PC-3 (cell line): ENCODE data around the gene SPRR2E. TPM values are rescaled to one million over a fixed set of nuclear protein-coding genes. Genes with fewer than 3 reads are reported as not detected.
"Not testable (repeated sequence)": the region's sequence is repeated elsewhere in the genome, so short reads cannot be mapped to it uniquely, and the experiment has no call there.

Experiments
- ATAC-seq: fragments of 200-7000 bp; cut with Tn5 transposase; 2 replicates; pipeline ENCODE4 v1.9.1; 2020; ENCODE audit warnings: mild to moderate bottlenecking, moderate library complexity
- BruUV-seq: library from RNA; stranded (reverse); fragments of 400-500 nt; replicated peaks from 2 replicates; lab custom pipeline; 2021; lab: Mats Ljungman, UMichigan
- CTCF ChIA-PET: fragments of 300-600 bp; sonication (Branson Sonifier 250); formaldehyde crosslinking; loops from one replicate; lab custom pipeline; 2022; ENCODE audit warnings: antibody characterized with exemption; lab: Charles Lee
- POLR2A ChIA-PET: fragments of 300-600 bp; sonication (Branson Sonifier 250); formaldehyde crosslinking; loops from one replicate; lab custom pipeline; 2022; ENCODE audit warnings: antibody characterized with exemption; ENCODE audit not compliant: unreplicated experiment; lab: Charles Lee
- DNase-seq: peaks from one replicate; pipeline ENCODE4 v3.0.0-alpha.2; 2015
- H2AFZ ChIP-seq: fragments of 300-600 bp; sonication (generic); 2 replicates; pipeline ENCODE4 v1.6.0; 2016; ENCODE audit warnings: antibody characterized with exemption, low read length
- H3F3A ChIP-seq: fragments of 300-600 bp; sonication (generic); one replicate; pipeline ENCODE4 v1.6.0; 2017; ENCODE audit warnings: antibody characterized with exemption, low read length, control low read depth, mild to moderate bottlenecking; ENCODE audit not compliant: unreplicated experiment
- H3K27ac ChIP-seq: fragments of 300-600 bp; sonication (generic); 2 replicates; pipeline ENCODE4 v1.5.1; 2016; ENCODE audit warnings: mild to moderate bottlenecking, low read length
- H3K27me3 ChIP-seq: fragments of 300-600 bp; sonication (generic); 2 replicates; pipeline ENCODE4 v1.6.1; 2016; ENCODE audit warnings: low read length, mixed read lengths
- H3K36me3 ChIP-seq: fragments of 300-600 bp; sonication (generic); 2 replicates; pipeline ENCODE4 v1.6.1; 2016; ENCODE audit warnings: low read depth, mixed run types, low read length, mixed read lengths
- H3K4me1 ChIP-seq: fragments of 300-600 bp; sonication (generic); 2 replicates; pipeline ENCODE4 v1.5.1; 2016; ENCODE audit warnings: low read length; ENCODE audit not compliant: insufficient read depth
- H3K4me2 ChIP-seq: fragments of 300-600 bp; sonication (generic); 2 replicates; pipeline ENCODE4 v1.6.0; 2016; ENCODE audit warnings: low read length
- H3K4me3 ChIP-seq: fragments of 300-600 bp; sonication (generic); 2 replicates; pipeline ENCODE4 v1.5.1; 2016; ENCODE audit warnings: mild to moderate bottlenecking, low read length, mixed read lengths
- H3K79me2 ChIP-seq: fragments of 300-600 bp; sonication (generic); 2 replicates; pipeline ENCODE4 v1.6.1; 2017; ENCODE audit warnings: low read length, mixed read lengths
- H3K9ac ChIP-seq: fragments of 300-600 bp; sonication (generic); 2 replicates; pipeline ENCODE4 v1.6.0; 2016; ENCODE audit warnings: mild to moderate bottlenecking, low read length
- H3K9me2 ChIP-seq: fragments of 300-600 bp; sonication (generic); replicated peaks from 2 replicates; pipeline ENCODE4 v1.6.1; 2016; ENCODE audit warnings: mixed run types, low read length, mixed read lengths
- H3K9me3 ChIP-seq: fragments of 300-600 bp; sonication (generic); 2 replicates; pipeline ENCODE4 v1.6.1; 2016; ENCODE audit warnings: low read length, mixed read lengths
- H4K20me1 ChIP-seq: fragments of 300-600 bp; sonication (generic); 2 replicates; pipeline ENCODE4 v1.6.1; 2016; ENCODE audit warnings: low read length, mixed read lengths
- EZH2 ChIP-seq: fragments of 300-600 bp; sonication (generic); IDR thresholded peaks from one replicate; pipeline ENCODE4 v1.6.1; 2017; ENCODE audit warnings: antibody characterized with exemption, mild to moderate bottlenecking, low read length; ENCODE audit not compliant: unreplicated experiment
- EZH2phosphoT487 ChIP-seq: fragments of 300-600 bp; sonication (generic); IDR thresholded peaks from 2 replicates; pipeline ENCODE4 v1.6.1; 2018; ENCODE audit warnings: mild to moderate bottlenecking, antibody characterized with exemption, low read length, borderline replicate concordance
- intact Hi-C: fragments of 100-400 bp; cut with micrococcal nuclease; formaldehyde crosslinking; loops from 2 replicates; pipeline ENCODE4 v1.9.0; 2023
- total RNA-seq: library from RNA; depleted of rRNA; stranded (reverse); fragments of >200 nt; gene quantifications from 2 replicates; pipeline ENCODE4 v1.2.3, GENCODE V29; 2014; rRNA removed
- TF ChIP-seq, protein P1 (sequence below): fragments of 300-600 bp; sonication (generic); conservative IDR thresholded peaks from 2 replicates; pipeline ENCODE4 v1.5.1; 2017; ENCODE audit warnings: antibody characterized with exemption, low read depth, mild to moderate bottlenecking, low read length

SPRR2E gene
- total RNA-seq, 1 experiment from 2014 or later, result not detected

DNA sequence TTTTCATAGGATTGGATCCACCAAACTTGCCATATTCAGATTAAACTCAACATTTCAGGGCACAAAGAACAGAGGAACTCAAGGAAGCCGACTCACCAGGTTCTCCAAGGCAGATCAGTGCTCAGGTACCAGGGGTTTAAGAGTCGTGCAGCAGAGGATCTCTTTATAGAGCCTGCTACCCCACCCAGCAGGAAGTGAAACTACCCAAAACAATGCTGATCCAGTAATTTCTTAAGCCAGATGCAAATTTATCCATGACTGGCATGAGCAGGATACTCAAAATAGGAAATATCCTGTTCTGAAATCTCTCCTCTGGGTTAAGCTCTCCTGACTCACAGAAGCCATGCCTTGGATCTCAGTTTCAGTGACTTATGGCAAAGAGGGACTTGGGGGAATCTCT lies 37.0 kb downstream of the SPRR2E start, which contains the start of gene SPRR2A:
Gene SPRR2A (minus strand): TSS at position 138 of the 400 bp plus-strand sequence. CDS start 777 bp downstream, outside the sequence.
- DNase-seq, result no peak
- Histone ChIP-seq H3K4me2 (no peak within 1 kb of the TSS), H2AFZ (no peak within 1 kb of the TSS)

DNA sequence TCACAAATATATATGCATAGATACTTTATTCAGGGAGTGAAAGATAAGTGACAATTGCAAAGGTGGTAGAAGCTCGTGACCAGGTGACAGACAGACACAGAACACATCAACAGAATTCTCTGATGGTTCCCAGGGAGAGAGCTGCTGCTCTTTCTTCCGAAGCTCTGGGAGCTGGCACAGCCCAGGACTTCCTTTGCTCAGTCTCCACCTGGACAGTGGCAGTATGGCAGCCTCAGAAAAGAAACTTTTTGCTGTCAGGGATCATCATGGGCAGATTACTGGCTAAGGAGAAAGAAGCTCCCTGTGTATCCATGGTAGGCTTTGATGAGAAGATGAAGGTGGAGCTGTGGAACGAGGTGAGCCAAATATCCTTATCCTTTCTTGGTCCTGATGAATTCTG lies 38.2 kb downstream of the SPRR2E start:
- H4K20me1 ChIP-seq, H3F3A ChIP-seq, H3K9ac ChIP-seq, H2AFZ ChIP-seq, intact Hi-C loops, H3K9me2 ChIP-seq, H3K27ac ChIP-seq, CTCF ChIA-PET, H3K4me3 ChIP-seq, H3K9me3 ChIP-seq, H3K36me3 ChIP-seq, H3K79me2 ChIP-seq, H3K4me2 ChIP-seq, H3K4me1 ChIP-seq, DNase-seq, ATAC-seq, POLR2A ChIA-PET, BruUV-seq: not testable (repeated sequence)
- peaks cover 63% of the 10 kb centered on the region for H3K27me3 ChIP-seq

More for the DNA sequence above, 37.0 kb downstream of the SPRR2E start, which contains the start of gene SPRR2A:
- H3K36me3 ChIP-seq, result no peaks in the 10 kb centered on the region
- CTCF ChIA-PET, result no interaction called here
- peaks cover 71% of the 10 kb centered on the region for H3K27me3 ChIP-seq
- intact Hi-C loops, result no loop called here
- H3K4me1 ChIP-seq, result no peaks in the 10 kb centered on the region
- no peaks in the 10 kb centered on the region for H3F3A ChIP-seq
- POLR2A ChIA-PET, result no interaction called here
- ATAC-seq, result no peak
- no peaks in the 10 kb centered on the region for H4K20me1 ChIP-seq
- H3K9me2 ChIP-seq, result no peaks in the 10 kb centered on the region
- H3K9ac ChIP-seq, result no peak within 1 kb of the TSS
- BruUV-seq, result no TSS peak
- H3K27ac ChIP-seq, result no peak within 1 kb of the TSS
- TF ChIP-seq EZH2phosphoT487, result no peak
- TF ChIP-seq, protein P1, sequence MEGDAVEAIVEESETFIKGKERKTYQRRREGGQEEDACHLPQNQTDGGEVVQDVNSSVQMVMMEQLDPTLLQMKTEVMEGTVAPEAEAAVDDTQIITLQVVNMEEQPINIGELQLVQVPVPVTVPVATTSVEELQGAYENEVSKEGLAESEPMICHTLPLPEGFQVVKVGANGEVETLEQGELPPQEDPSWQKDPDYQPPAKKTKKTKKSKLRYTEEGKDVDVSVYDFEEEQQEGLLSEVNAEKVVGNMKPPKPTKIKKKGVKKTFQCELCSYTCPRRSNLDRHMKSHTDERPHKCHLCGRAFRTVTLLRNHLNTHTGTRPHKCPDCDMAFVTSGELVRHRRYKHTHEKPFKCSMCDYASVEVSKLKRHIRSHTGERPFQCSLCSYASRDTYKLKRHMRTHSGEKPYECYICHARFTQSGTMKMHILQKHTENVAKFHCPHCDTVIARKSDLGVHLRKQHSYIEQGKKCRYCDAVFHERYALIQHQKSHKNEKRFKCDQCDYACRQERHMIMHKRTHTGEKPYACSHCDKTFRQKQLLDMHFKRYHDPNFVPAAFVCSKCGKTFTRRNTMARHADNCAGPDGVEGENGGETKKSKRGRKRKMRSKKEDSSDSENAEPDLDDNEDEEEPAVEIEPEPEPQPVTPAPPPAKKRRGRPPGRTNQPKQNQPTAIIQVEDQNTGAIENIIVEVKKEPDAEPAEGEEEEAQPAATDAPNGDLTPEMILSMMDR, result no peak
- no peak for TF ChIP-seq EZH2
- no peaks in the 10 kb centered on the region for H3K9me3 ChIP-seq
- no peak within 1 kb of the TSS for H3K4me3 ChIP-seq
- H3K79me2 ChIP-seq, result no peaks in the 10 kb centered on the region

DNA sequence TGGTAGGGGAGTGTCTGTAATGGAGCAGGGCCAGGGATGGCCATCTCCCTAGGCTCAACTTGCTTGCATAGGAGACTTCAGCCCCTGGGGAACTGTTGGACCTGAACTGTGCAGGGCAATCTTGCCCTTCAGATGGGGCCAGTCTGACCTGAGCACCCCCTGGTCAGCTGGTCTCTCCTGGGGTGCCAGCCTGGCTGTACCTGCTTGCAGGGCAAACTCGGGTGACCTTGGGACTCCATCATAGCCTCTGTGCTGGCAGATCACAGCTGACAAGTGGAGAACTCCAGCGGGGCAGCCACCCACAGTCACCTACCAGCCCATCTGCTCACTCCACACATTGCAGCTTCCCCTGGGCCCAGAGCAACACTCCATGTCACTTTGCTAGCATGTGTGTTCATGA lies 45.1 kb downstream of the SPRR2E start:
- no peak for ATAC-seq
- Histone ChIP-seq H3K9me2 (no peaks in the 10 kb centered on the region), H4K20me1 (no peaks in the 10 kb centered on the region), H3K4me1 (no peaks in the 10 kb centered on the region), H3K79me2 (no peaks in the 10 kb centered on the region), H3K9ac (no peak overlapping the region), H3K27ac (no peak overlapping the region), H3K27me3 (peaks cover 62% of the 10 kb centered on the region), H3K36me3 (no peaks in the 10 kb centered on the region), H3K4me3 (no peak overlapping the region), H3K9me3 (no peaks in the 10 kb centered on the region), H3F3A (no peaks in the 10 kb centered on the region), H2AFZ (no peak overlapping the region), H3K4me2 (no peak overlapping the region)
- intact Hi-C loops, result no loop called here
- no peak for DNase-seq
- POLR2A ChIA-PET, result no interaction called here
- CTCF ChIA-PET, result no interaction called here
- BruUV-seq, result no TSS peak
- TF ChIP-seq, protein P1, result no peak
- TF ChIP-seq EZH2phosphoT487, result no peak
- no peak for TF ChIP-seq EZH2

Other genes with a start within 250 kb of the SPRR2E start
- not detected in 2 replicates for gene LCE7A, start 234.5 kb downstream of the SPRR2E start, total RNA-seq
- not detected in 2 replicates for gene SMCP, start 216.2 kb downstream of the SPRR2E start, total RNA-seq
- gene IVL, start 186.0 kb downstream of the SPRR2E start, total RNA-seq, result 0.55 and 1.0 TPM in 2 replicates
- gene SPRR5, start 147.3 kb downstream of the SPRR2E start, total RNA-seq, result not detected in 2 replicates
- gene SPRR4, start 123.9 kb downstream of the SPRR2E start, total RNA-seq, result not detected in 2 replicates
- gene SPRR1A, start 110.4 kb downstream of the SPRR2E start, total RNA-seq, result not detected in 2 replicates
- 0.51 TPM in 1 of 2 replicates, not detected in the other for gene SPRR3, start 92.8 kb downstream of the SPRR2E start, total RNA-seq
- gene SPRR1B, start 63.3 kb downstream of the SPRR2E start, total RNA-seq, result not detected in 2 replicates
- not detected in 2 replicates for gene SPRR2D, start 53.4 kb downstream of the SPRR2E start, total RNA-seq
- gene SPRR2A, start 37.0 kb downstream of the SPRR2E start, total RNA-seq, result not detected in 2 replicates
- gene SPRR2B, start 22.9 kb downstream of the SPRR2E start, total RNA-seq, result not detected in 2 replicates
- gene SPRR2F, start 19.0 kb upstream of the SPRR2E start, total RNA-seq, result not detected in 2 replicates
- not detected in 2 replicates for gene SPRR2G, start 56.4 kb upstream of the SPRR2E start, total RNA-seq
- gene LELP1, start 108.9 kb upstream of the SPRR2E start, total RNA-seq, result not detected in 2 replicates
- gene PRR9, start 123.1 kb upstream of the SPRR2E start, total RNA-seq, result not detected in 2 replicates
- not detected in 2 replicates for gene LORICRIN, start 165.2 kb upstream of the SPRR2E start, total RNA-seq
- gene PGLYRP3, start 218.4 kb upstream of the SPRR2E start, total RNA-seq, result not detected in 2 replicates